K562 (cell line): ENCODE results near the gene MGA. TPM values are rescaled to one million over a fixed set of nuclear protein-coding genes. Genes with fewer than 3 reads are reported as not detected.

Source experiments
- ATAC-seq: fragments of 200-7000 bp; cut with Tn5 transposase; 3 replicates; pipeline ENCODE4 v1.9.1; 2020; ENCODE audit warnings: moderate library complexity
- BruUV-seq: library from RNA; stranded (reverse); fragments of 400-500 nt; replicated peaks from 2 replicates; lab custom pipeline; 2021; lab: Mats Ljungman, UMichigan
- CTCF ChIA-PET: fragments of 300-600 bp; formaldehyde crosslinking; extraction: SDS; loops from one replicate; lab custom pipeline; 2021; ENCODE audit warnings: low intra/inter-chr PET ratio; lab: Yijun Ruan, JAX
- POLR2A ChIA-PET: fragments of 300-600, 350-650 bp; sonication (Branson Sonifier 250); formaldehyde crosslinking; extraction: SDS; loops from one replicate; lab custom pipeline; 2021; ENCODE audit warnings: antibody characterized with exemption, inconsistent platforms; lab: Yijun Ruan, JAX
- DNase-seq, 4 experiments: peaks; one replicate each; pipeline versions ENCODE4 v3.0.0 to v3.0.0-alpha.2; 2011 to 2018; ENCODE audit warnings: low spot score in 3 of 4, mixed read lengths in 3 of 4; ENCODE audit errors: extremely low read depth in 1 of 4
- FAIRE-seq: peaks from 2 replicates; lab custom pipeline; 2011; peaks lifted over from hg19 to GRCh38; lab: Jason Lieb, UNC
- H2AFZ ChIP-seq: 2 replicates; pipeline ENCODE4 v1.6.0; 2011; ENCODE audit warnings: low read depth, low read length, control low read depth, inconsistent platforms
- H3K27ac ChIP-seq: fragments of 200-600 bp; 3 replicates; pipeline ENCODE4 v1.8.0; 2011; ENCODE audit warnings: low read depth, mild to moderate bottlenecking, control low read depth, inconsistent platforms, low read length, moderate library complexity, mixed read lengths; ENCODE audit errors: extremely low read depth
- H3K27me3 ChIP-seq, 2 experiments: fragments of 300-600 bp in 1 of 2; 2 replicates in 1 of 2; 3 replicates in 1 of 2; pipeline versions ENCODE4 v1.6.0 to v1.8.0; 2011; ENCODE audit warnings: inconsistent platforms in 2 of 2, low read length in 2 of 2, mild to moderate bottlenecking in 1 of 2, mixed read lengths in 1 of 2, moderate library complexity in 1 of 2; ENCODE audit not compliant: control insufficient read depth in 2 of 2, insufficient read depth in 2 of 2
- H3K36me3 ChIP-seq: fragments of 300-600 bp; 3 replicates; pipeline ENCODE4 v1.8.0; 2011; ENCODE audit warnings: mild to moderate bottlenecking, low read length, inconsistent platforms; ENCODE audit not compliant: control insufficient read depth, insufficient read depth
- H3K4me1 ChIP-seq, 2 experiments: fragments of 200-600 bp in 1 of 2; replicated peaks in 1 of 2; 2 replicates in 1 of 2; 3 replicates in 1 of 2; pipeline versions ENCODE4 v1.5.1 to v1.8.0; 2011; ENCODE audit warnings: inconsistent platforms in 2 of 2, low read length in 2 of 2, mild to moderate bottlenecking in 1 of 2, mixed read lengths in 1 of 2, moderate library complexity in 1 of 2; ENCODE audit not compliant: control insufficient read depth in 2 of 2, insufficient read depth in 2 of 2
- H3K4me2 ChIP-seq: 2 replicates; pipeline ENCODE4 v1.6.1; 2011; ENCODE audit warnings: low read length, control low read depth, inconsistent platforms, mixed read lengths; ENCODE audit not compliant: insufficient read depth
- H3K4me3 ChIP-seq: fragments of 200-600 bp; sonication (generic), shearing (Covaris generic); 2 replicates; pipeline ENCODE4 v1.5.1; 2016; ENCODE audit warnings: control low read depth, inconsistent platforms
- H3K79me2 ChIP-seq: fragments of 200-600 bp; 3 replicates; pipeline ENCODE4 v1.8.0; 2011; ENCODE audit warnings: low read length, inconsistent platforms; ENCODE audit not compliant: control insufficient read depth, insufficient read depth
- H3K9ac ChIP-seq, 2 experiments: 2 replicates each; pipeline versions ENCODE4 v1.6.0 to v1.6.1; 2011; ENCODE audit warnings: low read depth in 2 of 2, low read length in 2 of 2, control low read depth in 1 of 2, inconsistent platforms in 1 of 2, mild to moderate bottlenecking in 1 of 2, mixed read lengths in 1 of 2; ENCODE audit not compliant: insufficient read depth in 1 of 2
- H3K9me1 ChIP-seq: one replicate; pipeline ENCODE4 v1.6.0; 2011; ENCODE audit warnings: inconsistent platforms, mild to moderate bottlenecking, low read length, moderate library complexity; ENCODE audit not compliant: control insufficient read depth, insufficient read depth
- H3K9me3 ChIP-seq: replicated peaks from 2 replicates; pipeline ENCODE4 v1.5.1; 2011; ENCODE audit warnings: low read depth, low read length, inconsistent platforms; ENCODE audit not compliant: control insufficient read depth, insufficient read depth
- H4K20me1 ChIP-seq: replicated peaks from 2 replicates; pipeline ENCODE4 v1.6.1; 2011; ENCODE audit warnings: low read length, inconsistent platforms, mixed read lengths; ENCODE audit not compliant: control insufficient read depth, insufficient read depth
- C11orf30 ChIP-seq: fragments of 450-650 bp; IDR thresholded peaks from 2 replicates; pipeline ENCODE4 v1.6.1; 2016; ENCODE audit warnings: low read depth, mild to moderate bottlenecking
- HMBOX1 ChIP-seq: sonication (generic); IDR thresholded peaks from 2 replicates; pipeline ENCODE4 v1.6.1; 2016
- MAFF ChIP-seq: IDR thresholded peaks from 2 replicates; pipeline ENCODE4 v1.6.1; 2012; ENCODE audit warnings: low read length, improper control_type of control experiment
- MAFG ChIP-seq: fragments of 450-650 bp; conservative IDR thresholded peaks from 2 replicates; pipeline ENCODE4 v1.6.1; 2016; ENCODE audit warnings: missing genetic modification characterization, missing compliant biosample characterization
- MAFK ChIP-seq: IDR thresholded peaks from 2 replicates; pipeline ENCODE4 v1.6.1; 2011; ENCODE audit warnings: low read length, improper control_type of control experiment
- SLC30A9 ChIP-seq: fragments of 250-450 bp; sonication (Bioruptor Pico); IDR thresholded peaks from 2 replicates; pipeline ENCODE4 v1.8.0; 2022; ENCODE audit warnings: mild to moderate bottlenecking, moderate library complexity
- SMAD1 ChIP-seq: fragments of 150-350 bp; IDR thresholded peaks from 2 replicates; pipeline ENCODE4 v1.6.1; 2014; ENCODE audit warnings: low read length, low read depth; ENCODE audit not compliant: partially characterized antibody
- TEAD2 ChIP-seq: fragments of 450-650 bp; IDR thresholded peaks from 2 replicates; pipeline ENCODE4 v1.6.1; 2016; ENCODE audit warnings: missing genetic modification characterization, control low read depth, missing compliant biosample characterization
- ZNF316 ChIP-seq: fragments of 450-650 bp; IDR thresholded peaks from 2 replicates; pipeline ENCODE4 v1.6.1; 2016
- ZNF79 ChIP-seq: fragments of 250-450 bp; sonication (Bioruptor Pico); IDR thresholded peaks from 2 replicates; pipeline ENCODE4 v1.4.0; 2020; ENCODE audit warnings: low read depth, mild to moderate bottlenecking, moderate library complexity
- WGBS: fragments of 100-300 bp; shearing (Covaris generic); methylation state at CpG from one replicate; pipeline ENCODE4 v1.1.6; 2016; ENCODE audit warnings: low coverage, mixed read lengths; ENCODE audit not compliant: insufficient coverage; ENCODE audit errors: missing lambda C conversion rate; 5-methylcytosine and 5-hydroxymethylcytosine counted together
- in situ Hi-C: fragments of 300-500 bp; cut with MboI; formaldehyde crosslinking; loops from 4 replicates; pipeline ENCODE4 v1.15.0; 2018; ENCODE audit warnings: inconsistent platforms, mixed read lengths
- intact Hi-C: fragments of 100-400 bp; cut with micrococcal nuclease; formaldehyde crosslinking; loops from 2 replicates; pipeline ENCODE4 v1.14.2; 2022
- polyA plus RNA-seq, 8 experiments: library from polyadenylated mRNA; depleted of rRNA in 4 of 8; stranded (reverse) in 5 of 8; unstranded in 3 of 8; fragments of >200 nt; fragmentation: Nextera tagmentation in 2 of 8; fragmentation: Illumina TruSeq in 1 of 8; extraction: Ambion mirVana in 2 of 8; extraction: Trizol in 1 of 8; gene quantifications; 2 replicates each; pipeline versions ENCODE4 v1.2.1 to v1.2.3, GENCODE V29; 2011 to 2014; ENCODE audit warnings: inconsistent platforms in 1 of 8, missing spikeins in 1 of 8
- total RNA-seq, 7 experiments: library from RNA; depleted of rRNA in 6 of 7; stranded (reverse); fragments of >200 nt in 6 of 7; fragmentation: Illumina TruSeq in 2 of 7; extraction: Trizol in 2 of 7; gene quantifications; 2 replicates each; pipeline versions ENCODE4 v1.2.1 to v1.2.3, GENCODE V29; 2011 to 2021; ENCODE audit warnings: low replicate concordance in 1 of 7
- TF ChIP-seq, protein P1 (sequence below): fragments of 450-650 bp; conservative IDR thresholded peaks from 2 replicates; pipeline ENCODE4 v1.6.1; 2016; ENCODE audit warnings: missing genetic modification characterization, low read depth, mild to moderate bottlenecking, control low read depth, missing compliant biosample characterization
- TF ChIP-seq, protein P2 (sequence below): fragments of 450-650 bp; conservative IDR thresholded peaks from 2 replicates; pipeline ENCODE4 v1.6.1; 2016; ENCODE audit warnings: missing genetic modification characterization, low read depth, mild to moderate bottlenecking, missing compliant biosample characterization, moderate library complexity

The MGA gene
- total and polyA plus RNA-seq, 9 of the 15 experiments (the other 6 are each of a cell fraction or from before 2014, with no cell fraction given), result 4.7 to 56.1 (median 21.1) TPM

DNA sequence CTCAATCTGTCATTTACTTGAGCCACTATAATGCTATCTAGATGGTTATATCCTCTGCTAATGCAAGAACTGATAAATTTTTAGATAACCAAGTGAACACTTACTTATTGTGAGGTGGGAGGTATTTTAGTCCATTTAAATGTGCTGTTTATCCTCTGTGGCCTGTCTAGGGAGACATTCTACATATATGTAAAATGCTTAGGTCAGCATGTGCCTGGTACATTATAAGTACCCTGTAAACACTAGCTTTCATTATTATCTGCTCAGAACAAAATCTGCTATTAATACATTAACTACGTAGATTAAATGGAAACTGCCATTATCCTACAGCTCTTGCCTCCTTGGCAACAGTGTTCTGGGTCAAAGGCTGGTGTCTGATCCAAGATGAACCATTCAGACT, 72.3 kb downstream of the MGA start:
- WGBS, result 94% methylated on average over 1 of the region's 1 CpG
- BruUV-seq, result no TSS peak
- FAIRE-seq (no peak), ATAC-seq (no peak), DNase-seq (no peak)
- Histone ChIP-seq H3K4me1 (no peaks in the 10 kb centered on the region; a peak in 2 of 5 replicates), H3K27ac (no peak overlapping the region), H3K36me3 (peaks cover 72% of the 10 kb centered on the region), H3K4me2 (no peak overlapping the region), H3K27me3 (no peaks in the 10 kb centered on the region), H4K20me1 (no peaks in the 10 kb centered on the region), H3K9me3 (no peaks in the 10 kb centered on the region), H2AFZ (no peak overlapping the region), H3K9ac (no peak overlapping the region), H3K79me2 (no peaks in the 10 kb centered on the region), H3K9me1 (no peaks in the 10 kb centered on the region), H3K4me3 (no peak overlapping the region)
- intact Hi-C loops, result no loop called here
- in situ Hi-C loops, result no loop called here
- peak; percentile 46 for TF ChIP-seq MAFG
- peak; percentile 78 for TF ChIP-seq MAFF
- no peak for TF ChIP-seq TEAD2 (tag)
- peak; percentile 76 for TF ChIP-seq MAFK
- peak; percentile 66 for TF ChIP-seq C11orf30
- peak; percentile 67 for TF ChIP-seq ZNF316
- ChIA-PET CTCF (no interaction called here), POLR2A (interaction anchor here (1.0 to 1.8 kb wide), 2 partner anchors 11 to 72 kb away, joined by 3 to 5 read pairs; partner anchors contain the start of gene MGA)

DNA sequence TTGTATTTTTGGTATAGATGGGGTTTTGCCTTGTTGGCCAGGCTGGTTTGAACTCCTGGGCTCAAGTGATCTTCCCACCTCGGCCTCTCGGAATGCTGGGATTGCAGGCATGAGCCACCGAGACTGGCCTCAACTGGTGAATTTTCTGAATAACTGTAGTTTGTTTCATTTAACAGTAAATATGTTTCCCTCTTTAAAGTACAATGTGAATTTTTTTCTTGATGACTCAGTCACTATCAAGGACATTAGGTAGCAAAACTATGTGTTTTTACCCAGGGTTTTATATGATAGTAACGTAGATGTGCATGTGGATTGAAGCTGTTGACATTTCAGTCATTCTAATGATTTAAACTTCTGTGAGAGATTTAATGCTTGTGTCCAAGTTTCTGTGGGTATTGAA, 73.9 kb downstream of the MGA start:
- Histone ChIP-seq H3K9me3 (no peaks in the 10 kb centered on the region), H3K36me3 (peaks cover 71% of the 10 kb centered on the region), H3K4me1 (no peaks in the 10 kb centered on the region; a peak in 2 of 5 replicates), H3K9ac (no peak overlapping the region), H3K4me3 (no peak overlapping the region), H3K27me3 (no peaks in the 10 kb centered on the region), H3K79me2 (no peaks in the 10 kb centered on the region), H4K20me1 (no peaks in the 10 kb centered on the region), H3K4me2 (no peak overlapping the region), H3K9me1 (no peaks in the 10 kb centered on the region), H2AFZ (no peak overlapping the region), H3K27ac (no peak overlapping the region)
- no TSS peak for BruUV-seq
- in situ Hi-C loops, result no loop called here
- ATAC-seq (no peak), DNase-seq (no peak), FAIRE-seq (no peak)
- TF ChIP-seq SMAD1, result no peak
- TF ChIP-seq HMBOX1, result no peak
- no peak for TF ChIP-seq SLC30A9 (CRISPR knock-in tag)
- TF ChIP-seq, protein P1, sequence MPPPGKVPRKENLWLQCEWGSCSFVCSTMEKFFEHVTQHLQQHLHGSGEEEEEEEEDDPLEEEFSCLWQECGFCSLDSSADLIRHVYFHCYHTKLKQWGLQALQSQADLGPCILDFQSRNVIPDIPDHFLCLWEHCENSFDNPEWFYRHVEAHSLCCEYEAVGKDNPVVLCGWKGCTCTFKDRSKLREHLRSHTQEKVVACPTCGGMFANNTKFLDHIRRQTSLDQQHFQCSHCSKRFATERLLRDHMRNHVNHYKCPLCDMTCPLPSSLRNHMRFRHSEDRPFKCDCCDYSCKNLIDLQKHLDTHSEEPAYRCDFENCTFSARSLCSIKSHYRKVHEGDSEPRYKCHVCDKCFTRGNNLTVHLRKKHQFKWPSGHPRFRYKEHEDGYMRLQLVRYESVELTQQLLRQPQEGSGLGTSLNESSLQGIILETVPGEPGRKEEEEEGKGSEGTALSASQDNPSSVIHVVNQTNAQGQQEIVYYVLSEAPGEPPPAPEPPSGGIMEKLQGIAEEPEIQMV (tag), result no peak
- no peak for TF ChIP-seq ZNF79 (CRISPR knock-in tag)
- TF ChIP-seq MAFK, result no peak
- TF ChIP-seq, protein P2, sequence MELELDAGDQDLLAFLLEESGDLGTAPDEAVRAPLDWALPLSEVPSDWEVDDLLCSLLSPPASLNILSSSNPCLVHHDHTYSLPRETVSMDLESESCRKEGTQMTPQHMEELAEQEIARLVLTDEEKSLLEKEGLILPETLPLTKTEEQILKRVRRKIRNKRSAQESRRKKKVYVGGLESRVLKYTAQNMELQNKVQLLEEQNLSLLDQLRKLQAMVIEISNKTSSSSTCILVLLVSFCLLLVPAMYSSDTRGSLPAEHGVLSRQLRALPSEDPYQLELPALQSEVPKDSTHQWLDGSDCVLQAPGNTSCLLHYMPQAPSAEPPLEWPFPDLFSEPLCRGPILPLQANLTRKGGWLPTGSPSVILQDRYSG (tag), result no peak
- 97% methylated on average over 4 of the region's 4 CpGs for WGBS
- intact Hi-C loops, result no loop called here
- CTCF ChIA-PET, result no interaction called here
- POLR2A ChIA-PET, result interaction anchor here (0.6 kb wide), 1 partner anchor 130 kb away, joined by 3 read pairs; no protein-coding TSS in a partner anchor
